ENCODE measurements around the gene TRABD2B.

DNA sequence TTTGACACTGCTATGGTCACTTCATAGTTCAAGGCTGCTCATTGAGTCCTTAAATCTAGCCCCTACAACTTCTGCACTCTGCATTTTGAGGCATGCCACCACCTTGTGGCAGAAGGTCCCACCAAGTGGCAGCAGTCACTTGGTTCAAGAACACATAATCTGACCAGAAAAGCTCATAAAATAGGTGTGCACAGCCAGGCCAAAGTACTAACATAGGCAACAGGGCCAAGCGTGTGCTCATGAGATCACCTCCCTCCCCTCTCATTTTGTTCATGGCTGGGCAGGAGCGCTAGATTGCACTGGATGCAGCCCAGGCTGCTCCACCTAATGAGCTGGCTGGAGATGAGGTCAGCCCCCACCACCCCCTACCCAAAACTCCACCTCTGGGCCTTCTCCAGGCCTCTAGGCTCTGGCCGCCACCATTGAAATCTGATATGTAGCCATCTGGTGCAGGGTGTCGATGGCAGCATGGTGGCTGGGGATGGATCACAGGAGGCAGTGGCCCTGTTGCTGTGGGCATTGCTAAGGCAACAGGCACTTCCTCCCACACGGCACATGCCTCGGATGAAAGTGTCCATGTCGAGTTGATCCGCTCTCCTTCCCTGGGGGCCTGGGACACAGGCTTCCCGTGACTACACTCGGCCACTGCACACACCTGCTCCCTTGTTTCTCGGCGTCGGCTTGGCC is 193.2 kb downstream of the TRABD2B start:
- TF ChIP-seq, protein P1, sequence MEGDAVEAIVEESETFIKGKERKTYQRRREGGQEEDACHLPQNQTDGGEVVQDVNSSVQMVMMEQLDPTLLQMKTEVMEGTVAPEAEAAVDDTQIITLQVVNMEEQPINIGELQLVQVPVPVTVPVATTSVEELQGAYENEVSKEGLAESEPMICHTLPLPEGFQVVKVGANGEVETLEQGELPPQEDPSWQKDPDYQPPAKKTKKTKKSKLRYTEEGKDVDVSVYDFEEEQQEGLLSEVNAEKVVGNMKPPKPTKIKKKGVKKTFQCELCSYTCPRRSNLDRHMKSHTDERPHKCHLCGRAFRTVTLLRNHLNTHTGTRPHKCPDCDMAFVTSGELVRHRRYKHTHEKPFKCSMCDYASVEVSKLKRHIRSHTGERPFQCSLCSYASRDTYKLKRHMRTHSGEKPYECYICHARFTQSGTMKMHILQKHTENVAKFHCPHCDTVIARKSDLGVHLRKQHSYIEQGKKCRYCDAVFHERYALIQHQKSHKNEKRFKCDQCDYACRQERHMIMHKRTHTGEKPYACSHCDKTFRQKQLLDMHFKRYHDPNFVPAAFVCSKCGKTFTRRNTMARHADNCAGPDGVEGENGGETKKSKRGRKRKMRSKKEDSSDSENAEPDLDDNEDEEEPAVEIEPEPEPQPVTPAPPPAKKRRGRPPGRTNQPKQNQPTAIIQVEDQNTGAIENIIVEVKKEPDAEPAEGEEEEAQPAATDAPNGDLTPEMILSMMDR (IDR thresholded peaks at IDR 0.05; ENCODE audit: borderline replicate concordance, extremely low read depth, low read length, poor library complexity, severe bottlenecking): no peak
- no peak for TF ChIP-seq EZH2 (IDR thresholded peaks at IDR 0.05; ENCODE audit: borderline replicate concordance, low read depth, low read length, severe bottlenecking)

Data from DND-41 (cell line).